ENCODE measurements around the gene FBP2. TPM values are rescaled to one million over a fixed set of nuclear protein-coding genes. Genes with fewer than 3 reads are reported as not detected.

The FBP2 gene
- total and polyA plus RNA-seq, 2 of the 4 experiments (the other 2 are of a cell fraction), result not detected

Other genes with a start within 250 kb of the FBP2 start
- gene PCAT7, start 38.7 kb downstream of the FBP2 start, total RNA-seq (2012; rRNA removed), result not detected in 2 replicates
- not detected in 2 replicates for gene PCAT7, start 38.7 kb downstream of the FBP2 start, polyA plus RNA-seq (2012; rRNA removed)
- gene FBP1, start 45.7 kb upstream of the FBP2 start, total RNA-seq (2012; rRNA removed), result not detected in 2 replicates
- gene FBP1, start 45.7 kb upstream of the FBP2 start, polyA plus RNA-seq (2012; rRNA removed), result not detected in 2 replicates
- 38.7 and 38.9 TPM in 2 replicates for gene AOPEP, start 132.9 kb upstream of the FBP2 start, total RNA-seq (2012; rRNA removed)
- 34.9 and 38.1 TPM in 2 replicates for gene AOPEP, start 132.9 kb upstream of the FBP2 start, polyA plus RNA-seq (2012; rRNA removed)

Measured in IMR-90 (cell line).